ENCODE results near the gene PPTC7. TPM values are rescaled to one million over a fixed set of nuclear protein-coding genes. Genes with fewer than 3 reads are reported as not detected.
"Not testable (repeated sequence)": the region's sequence is repeated elsewhere in the genome, so short reads cannot be mapped to it uniquely, and the experiment has no call there.

Gene PPTC7
- total RNA-seq, 1 donor from 2014 or later: 13.2 TPM

DNA sequence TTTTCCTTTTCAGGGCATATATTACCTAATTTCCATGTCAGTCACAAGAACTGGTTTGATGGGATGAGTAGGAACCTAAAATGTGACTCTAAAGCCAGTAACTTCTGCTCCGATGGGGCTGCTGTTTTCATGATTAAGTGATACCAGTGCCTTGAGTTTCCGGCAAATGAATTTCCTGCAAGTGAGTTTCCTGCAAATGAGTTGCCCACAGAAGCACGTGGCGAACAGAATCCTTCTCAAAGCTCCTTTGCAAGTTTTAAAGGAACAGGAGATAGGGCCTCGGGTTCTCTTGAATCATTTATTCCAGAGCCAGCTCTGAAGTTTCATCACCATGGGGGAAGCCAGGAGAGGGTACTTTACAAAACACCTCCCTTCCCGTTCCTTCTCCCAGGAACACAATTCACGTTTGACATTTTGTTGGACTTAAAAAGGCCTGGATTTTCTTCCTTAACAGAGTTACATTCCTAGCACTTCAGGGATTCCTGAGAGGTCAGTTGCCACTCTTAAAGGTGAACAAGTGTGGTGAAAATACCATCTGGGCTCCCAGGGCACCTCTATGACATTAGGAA lies 2.2 kb upstream of the PPTC7 start:
- peak; percentile 15 for DNase-seq (ENCODE audit: low spot score)

DNA sequence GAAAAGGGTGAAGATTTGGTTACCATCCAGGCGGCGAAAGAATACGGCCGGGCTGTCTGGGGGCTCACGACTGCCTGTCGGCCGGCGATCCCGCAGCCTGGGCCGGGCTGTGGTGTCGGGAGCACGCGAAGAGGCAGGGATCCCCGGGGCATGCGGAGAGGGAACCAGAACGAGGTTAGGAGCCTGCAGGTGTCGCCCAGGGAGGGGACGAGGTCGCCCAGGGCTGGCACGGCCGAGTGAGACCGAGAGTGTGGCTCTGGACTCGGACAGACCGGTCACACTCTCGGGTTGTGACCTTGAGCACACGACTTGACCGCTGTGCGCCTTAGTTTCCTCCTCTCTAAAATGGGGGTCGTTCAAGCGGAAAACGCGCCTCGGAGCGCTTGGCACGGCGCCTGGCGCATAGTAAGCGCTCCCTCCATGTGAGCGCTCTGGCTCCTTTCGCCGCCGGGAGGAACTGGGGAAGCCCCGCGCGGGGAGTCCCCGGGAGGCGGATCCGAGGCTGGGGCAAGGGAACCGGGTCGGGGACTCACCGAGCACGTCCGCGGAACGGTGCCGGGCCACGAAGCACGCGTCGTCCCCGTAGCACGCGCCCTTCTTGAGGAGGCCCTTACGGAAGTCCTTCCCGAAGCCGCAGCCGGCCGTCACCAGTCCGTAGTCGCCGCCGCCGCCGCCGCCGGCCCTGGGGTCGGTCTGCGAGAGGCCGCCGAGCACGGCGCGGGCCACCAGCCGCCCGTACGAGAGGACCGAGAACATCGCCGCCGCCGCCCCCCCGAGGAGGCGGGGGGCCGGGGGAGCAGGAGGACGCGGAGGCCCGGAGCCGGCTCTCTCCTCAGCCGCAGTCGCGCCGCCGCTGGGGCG lies 612 bp downstream of the PPTC7 start:
- DNase-seq (ENCODE audit: low spot score): peak; percentile 50

DNA sequence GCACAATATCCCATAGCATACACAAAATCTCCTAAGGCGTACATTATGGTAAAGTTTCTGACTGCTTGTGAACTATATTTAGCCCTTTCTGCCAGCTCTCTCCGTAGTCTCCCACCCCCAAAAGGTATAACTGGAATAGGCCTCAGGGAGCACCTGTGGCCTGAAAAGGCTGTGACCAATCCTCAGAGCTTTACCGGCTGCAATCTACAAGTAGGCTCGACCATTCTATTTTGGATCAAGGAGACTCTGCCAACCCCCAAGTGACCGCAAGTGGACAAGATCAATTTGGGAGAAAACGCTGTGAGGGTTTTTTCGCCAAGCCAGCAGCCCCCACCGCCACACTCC lies 1.2 kb downstream of the PPTC7 start:
- no peak for DNase-seq (ENCODE audit: low spot score)

DNA sequence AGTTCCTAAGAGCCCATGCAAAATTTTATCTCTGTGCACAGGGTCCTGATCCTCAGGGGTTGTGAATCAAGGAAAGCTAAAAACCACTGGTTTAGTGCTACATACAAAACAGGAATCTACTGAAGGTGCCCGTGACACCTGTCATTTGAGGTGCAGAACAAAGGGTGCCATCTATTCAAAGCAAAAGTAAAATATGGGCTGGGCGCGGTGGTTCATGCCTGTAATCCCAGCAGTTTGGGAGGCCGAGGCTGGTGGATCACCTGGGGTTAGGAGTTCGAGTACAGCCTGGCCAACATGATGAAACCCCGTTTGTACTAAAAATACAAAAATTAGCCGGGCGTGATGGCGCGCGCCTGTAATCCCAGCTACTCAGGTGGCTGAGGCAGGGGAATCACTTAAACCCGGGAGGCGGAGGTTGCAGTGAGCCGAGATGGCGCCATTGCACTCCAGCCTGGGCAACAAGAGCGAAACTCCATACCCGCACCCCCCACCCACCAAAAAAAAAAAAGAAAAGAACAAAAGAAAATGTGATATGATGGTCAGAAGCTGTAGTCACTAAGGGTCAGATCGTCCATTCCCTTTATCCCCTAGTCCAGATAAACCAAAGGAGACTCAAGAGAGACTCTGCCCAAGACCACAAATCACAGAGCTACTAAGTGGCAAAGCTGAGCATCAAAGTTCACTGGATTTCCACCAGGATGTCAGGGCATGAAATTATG lies 3.4 kb downstream of the PPTC7 start:
- DNase-seq (ENCODE audit: low spot score): no peak

DNA sequence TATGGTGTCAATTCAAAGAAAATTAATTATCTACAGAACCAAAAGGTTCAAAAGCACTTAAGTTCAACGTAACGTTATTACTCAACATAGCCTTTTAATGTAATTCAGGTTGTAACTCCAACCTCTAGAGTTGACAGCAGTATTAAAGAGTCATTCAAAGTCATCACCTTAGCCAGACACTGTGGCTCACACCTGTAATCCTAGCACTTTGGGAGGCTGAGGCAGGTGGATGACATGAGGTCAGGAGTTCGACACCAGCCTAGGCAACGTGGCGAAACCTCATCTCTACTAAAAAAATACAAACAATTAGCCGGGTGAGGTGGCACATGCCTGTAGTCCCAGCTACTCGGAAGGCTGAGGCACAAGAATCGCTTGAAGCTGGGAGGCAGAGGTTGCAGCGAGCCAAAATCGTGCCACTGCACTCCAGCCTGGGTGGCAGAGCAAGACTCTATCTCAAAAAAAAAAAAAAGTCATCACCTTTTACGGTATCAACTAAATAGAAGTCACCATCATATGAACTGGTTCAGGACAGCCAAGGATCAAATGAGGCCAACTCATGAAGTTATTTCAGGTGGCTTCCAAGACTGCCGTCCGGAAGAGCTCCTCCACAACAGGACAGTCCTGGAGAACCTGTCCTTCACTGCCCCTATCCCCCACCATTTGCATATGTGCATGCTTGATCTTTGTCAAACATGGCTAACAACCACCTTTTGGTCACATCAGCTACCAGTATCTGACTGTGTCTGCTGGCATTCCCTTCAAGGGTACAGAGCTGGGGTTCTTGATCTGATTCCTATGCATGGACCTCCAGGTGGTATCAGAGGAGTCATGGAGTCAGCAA lies 4.2 kb downstream of the PPTC7 start:
- no peak for DNase-seq (ENCODE audit: low spot score)

DNA sequence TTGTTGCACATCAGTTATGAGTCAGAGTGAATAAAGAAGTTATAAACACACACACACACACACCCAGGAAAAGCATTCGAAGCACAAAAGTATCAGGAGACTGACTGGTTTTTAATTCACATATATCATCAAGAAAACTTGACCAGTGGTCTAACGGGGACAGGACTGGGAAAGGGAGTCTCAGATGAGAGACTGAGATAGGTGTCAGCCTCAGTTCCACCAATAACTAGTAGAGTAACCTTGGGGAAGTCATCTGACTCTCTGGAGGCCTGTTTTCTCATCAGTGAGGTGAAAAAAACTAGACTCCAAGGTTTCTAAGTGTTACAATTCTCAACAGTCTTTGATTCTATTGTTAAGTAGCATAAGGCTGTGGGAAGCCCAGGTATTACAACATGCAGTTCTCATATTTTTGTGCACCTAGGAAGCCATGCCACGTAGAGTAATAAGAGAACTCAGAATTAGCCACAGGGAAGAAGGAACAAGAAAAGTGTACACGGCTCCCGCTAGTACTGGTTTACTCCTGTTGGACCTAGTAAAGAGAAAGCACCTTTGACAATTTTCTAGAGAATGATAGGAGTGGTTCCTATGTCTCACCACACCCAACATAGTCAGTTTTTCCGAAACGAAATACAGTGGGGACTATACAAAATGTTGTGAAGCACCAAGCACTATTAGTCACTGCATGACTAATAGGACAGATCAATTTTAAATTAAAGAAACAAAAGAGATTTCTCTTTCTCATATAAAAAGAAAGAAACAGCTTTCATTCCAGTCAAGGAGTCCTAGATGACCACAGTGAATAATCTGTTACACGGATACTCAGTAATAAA lies 5.0 kb downstream of the PPTC7 start:
- no peak for DNase-seq (ENCODE audit: low spot score)

DNA sequence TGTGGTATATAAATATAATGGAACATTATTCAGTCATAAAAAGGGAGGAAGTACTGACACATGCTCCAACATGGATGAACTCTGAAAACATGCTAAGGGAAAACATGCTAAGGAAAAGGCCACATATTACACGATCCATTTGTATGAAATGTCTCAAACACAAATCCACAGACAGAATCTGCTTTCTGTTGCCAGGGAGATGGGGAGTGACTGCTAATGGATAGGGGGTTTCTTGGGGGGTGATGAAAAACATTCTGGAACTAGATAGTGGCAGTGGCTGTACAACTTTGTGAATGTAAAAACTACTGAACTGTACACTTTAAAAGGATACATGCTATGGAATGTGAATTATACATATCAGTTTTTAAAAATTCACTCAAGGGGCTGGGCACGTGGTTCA lies 6.6 kb downstream of the PPTC7 start:
- no peak for DNase-seq (ENCODE audit: low spot score)

DNA sequence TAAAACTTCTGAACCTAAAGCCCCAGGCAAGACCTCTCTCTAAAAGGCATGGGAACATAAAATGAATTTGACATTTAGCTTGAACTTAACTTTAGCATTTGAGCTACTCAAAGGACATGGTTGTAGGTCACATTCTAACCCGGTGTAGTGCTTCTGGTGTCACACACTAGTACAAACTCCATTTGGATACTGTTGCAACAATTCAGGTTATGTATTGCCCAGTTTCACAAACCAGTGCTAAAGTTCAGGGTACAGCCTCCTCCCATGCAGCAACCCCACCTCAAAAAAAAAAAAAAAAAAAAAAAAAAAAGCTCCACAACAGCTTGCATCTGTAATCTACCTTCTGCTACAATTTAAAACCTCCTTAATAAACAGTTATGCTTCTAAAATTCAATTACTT lies 7.8 kb downstream of the PPTC7 start:
- no peak for DNase-seq (ENCODE audit: low spot score)

DNA sequence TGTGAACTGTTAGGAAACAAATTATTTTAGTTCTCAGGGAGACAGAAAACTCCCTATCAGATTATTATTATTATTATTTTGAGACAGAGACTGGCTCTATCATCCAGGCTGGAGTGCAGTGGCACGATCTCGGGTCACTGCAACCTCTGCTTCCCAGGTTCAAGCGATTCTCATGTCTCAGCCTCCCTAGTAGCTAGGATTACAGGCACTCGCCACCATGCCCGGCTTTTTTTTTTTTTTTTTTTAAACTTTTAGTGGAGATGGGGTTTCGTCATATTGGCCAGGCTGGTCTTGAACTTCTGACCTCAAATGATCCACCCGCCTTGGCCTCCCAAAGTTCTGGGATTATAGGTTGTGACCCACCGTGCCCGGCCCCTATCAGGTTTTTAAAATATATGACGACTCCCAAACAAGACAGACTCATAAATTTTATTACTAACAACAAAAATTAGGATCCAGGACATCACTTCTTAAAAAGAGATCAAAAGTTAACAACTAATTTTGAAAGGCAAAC lies 8.3 kb downstream of the PPTC7 start:
- not testable (repeated sequence) for DNase-seq (ENCODE audit: low spot score)

DNA sequence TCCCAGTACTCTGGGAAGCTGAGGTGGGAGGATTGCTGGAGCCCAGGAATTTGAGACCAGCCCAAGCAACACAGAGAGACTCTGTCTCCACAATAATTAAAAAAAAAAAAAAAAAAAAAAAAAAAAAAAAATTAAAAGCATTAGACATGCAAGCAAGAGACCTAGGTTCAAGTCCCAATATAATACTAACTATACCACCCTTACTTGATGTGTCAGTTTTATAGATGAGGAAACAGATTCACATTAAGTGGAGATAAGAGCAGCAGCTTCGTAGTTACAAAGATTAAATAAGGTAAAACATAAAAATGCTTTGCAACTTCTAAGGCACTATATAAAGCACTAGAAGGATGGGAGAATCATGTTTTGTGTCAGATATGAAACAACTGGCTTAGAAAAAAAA lies 9.1 kb downstream of the PPTC7 start:
- no peak for DNase-seq (ENCODE audit: low spot score)

DNA sequence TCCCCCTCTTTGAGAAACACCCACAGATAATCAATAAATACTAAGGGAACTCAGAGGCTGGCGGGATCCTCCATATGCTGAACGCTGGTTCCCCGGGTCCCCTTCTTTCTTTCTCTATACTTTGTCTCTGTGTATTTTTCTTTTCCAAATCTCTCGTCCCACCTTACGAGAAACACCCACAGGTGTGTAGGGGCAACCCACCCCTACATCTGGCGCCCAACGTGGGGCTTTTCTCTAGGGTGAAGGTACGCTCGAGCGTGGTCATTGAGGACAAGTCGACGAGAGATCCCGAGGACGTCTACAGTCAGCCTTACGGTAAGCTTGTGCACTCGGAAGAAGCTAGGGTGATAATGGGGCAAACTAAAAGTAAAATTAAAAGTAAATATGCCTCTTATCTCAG lies 12.3 kb downstream of the PPTC7 start:
- not testable (repeated sequence) for DNase-seq (ENCODE audit: low spot score)

DNA sequence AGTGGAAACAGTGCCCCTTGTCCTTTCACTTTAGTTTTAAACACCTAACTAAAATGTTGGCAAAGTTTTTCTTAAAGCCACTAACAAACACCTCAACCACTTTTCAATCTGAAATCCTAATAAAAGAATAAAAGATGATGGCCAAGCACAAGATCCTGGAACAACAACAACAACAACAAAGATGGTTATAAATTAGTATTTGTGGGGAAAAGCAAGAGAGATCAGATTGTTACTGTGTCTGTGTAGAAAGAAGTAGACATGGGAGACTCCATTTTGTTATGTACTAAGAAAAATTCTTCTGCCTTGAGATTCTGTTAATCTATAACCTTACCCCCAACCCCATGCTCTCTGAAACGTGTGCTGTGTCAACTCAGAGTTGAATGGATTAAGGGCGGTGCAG lies 13.3 kb downstream of the PPTC7 start:
- not testable (repeated sequence) for DNase-seq (ENCODE audit: low spot score)

DNA sequence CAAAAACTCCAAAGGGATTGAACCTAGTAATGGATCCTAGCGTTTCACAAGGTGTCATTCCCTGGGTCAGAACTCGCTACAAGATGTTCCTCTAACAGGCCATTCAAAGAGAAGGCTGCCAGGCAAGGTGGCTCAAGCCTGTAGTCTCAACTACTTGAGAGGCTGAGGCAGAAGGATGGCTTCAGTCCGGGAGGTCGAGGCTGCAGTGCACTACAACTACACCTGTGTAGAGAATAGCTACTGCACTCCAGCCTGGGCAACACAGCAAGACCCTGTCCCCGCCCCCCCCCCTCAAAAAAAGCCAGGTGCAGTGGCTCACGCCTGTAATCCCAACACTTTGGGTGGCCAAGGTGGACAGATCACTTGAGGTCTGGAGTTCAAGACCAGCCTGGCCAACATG lies 14.4 kb downstream of the PPTC7 start:
- no peak for DNase-seq (ENCODE audit: low spot score)

DNA sequence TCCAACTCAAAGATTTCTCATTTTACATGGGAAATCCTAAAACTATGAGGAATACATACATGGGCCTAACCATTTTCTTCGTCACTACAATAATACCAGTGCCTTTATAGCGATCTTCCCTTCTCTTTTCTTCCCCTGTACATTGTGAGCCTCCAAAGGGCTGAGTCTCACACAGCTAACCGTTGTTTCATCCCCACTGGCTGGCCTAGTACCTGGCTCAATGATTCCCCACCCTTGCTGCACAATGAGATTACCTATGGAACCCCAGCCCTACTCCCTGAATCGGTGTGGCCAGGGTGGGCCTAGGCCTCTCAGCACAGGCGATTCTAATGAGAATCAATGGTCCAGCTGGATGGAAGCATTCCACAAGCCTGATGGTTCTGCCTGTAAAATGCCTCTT lies 16.1 kb downstream of the PPTC7 start:
- no peak for DNase-seq (ENCODE audit: low spot score)

DNA sequence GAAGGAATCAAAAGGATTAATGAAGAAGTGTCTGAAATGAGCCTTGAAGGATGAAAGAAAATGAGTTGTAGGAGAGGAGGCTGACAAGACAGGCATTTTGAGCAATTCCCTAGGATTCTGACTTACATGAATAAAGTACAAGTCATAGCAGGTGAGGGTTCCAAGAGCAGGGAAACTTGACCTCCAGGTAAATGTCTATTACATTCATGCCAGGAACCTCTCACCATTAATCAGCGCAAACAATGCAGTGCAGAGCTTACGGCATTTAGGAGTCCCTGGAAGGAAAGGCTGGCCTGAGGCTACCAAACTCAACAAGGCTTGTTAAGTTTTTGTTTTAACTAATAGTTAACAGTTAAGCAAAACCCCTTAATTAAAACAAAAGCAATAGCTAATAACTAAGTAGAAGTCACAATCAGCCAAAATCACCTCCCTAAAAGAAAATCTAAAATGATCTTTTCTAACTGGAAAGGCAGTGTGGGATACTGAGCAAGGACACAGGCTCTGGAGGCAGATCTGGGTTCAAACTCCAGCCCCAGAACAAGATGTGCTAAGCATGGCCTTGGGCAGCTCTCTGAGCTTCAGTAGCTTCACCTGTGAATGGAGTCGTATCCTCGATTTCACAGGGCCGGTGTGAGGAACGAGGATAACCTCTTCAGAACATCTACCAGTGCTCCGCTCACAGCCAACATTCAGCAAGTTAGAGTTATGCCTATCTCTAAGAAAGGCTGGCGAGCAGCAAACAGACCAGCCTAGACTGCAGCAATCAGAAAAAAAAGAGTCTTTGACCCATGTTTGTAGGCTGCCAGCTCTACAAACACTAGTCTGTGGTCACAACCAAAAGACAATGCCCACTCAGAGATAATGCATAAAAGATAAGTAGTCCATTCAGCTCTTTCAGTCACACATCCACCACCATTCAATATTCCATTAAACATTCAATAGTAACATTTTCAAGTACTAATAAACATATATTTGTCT lies 16.9 kb downstream of the PPTC7 start:
- DNase-seq (ENCODE audit: low spot score): no peak

DNA sequence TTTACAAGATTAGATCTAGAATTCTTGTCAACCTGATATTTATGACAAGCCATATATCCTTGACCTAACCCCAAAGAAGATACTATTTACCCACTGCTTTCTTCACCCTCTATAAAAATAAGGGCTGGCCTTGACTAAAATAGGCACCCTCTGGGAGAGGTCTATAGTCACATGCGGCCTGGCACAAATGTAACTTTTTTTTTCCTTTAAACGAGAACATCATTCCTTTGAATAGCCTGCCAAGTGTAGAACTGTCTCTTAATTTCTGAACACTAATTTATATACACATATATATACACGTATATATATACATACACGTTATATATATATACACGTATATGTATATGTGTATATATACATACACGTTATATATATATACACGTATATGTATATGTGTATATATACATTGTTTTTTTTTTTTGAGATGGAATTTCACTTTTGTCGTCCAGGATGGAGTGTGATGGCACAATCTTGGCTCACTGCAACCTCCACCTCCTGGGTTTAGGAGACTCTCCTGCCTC lies 18.6 kb downstream of the PPTC7 start:
- no peak for DNase-seq (ENCODE audit: low spot score)

DNA sequence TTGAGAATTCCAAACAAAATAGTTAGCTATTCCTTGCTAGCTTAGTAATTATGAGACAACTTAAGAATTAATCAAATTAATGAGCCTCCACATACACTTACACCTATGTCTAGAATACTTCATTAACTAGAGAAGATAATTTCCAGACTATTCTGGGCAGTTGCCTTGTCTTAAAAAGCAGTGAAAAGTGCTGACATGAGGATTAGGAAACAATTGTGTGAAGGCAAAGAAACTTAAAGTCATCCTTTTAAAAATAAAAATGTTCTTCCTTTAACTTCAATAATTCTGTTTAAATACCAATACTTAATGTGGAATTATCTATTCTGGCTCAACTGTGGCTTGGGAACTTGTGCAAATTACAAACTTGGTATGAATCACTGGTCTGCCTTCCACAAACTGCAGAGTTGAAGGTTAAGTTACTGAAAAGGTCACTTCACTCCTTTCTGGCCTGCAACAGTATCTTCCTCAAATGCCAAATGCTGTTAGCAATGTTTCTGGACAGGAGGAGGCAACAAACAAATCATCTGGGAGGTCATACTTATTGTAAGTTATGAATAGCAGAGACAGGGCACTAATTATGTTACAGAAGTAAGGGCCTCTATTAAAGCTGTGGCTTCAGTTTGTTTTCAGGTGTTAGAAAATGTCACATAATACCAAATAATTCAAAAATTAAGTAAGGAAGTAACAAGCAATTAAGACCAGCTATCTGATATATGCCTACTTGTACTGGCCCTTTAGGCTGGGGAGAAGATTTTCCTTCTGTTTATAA lies 19.2 kb downstream of the PPTC7 start:
- peak; percentile 9 for DNase-seq (ENCODE audit: low spot score)

DNA sequence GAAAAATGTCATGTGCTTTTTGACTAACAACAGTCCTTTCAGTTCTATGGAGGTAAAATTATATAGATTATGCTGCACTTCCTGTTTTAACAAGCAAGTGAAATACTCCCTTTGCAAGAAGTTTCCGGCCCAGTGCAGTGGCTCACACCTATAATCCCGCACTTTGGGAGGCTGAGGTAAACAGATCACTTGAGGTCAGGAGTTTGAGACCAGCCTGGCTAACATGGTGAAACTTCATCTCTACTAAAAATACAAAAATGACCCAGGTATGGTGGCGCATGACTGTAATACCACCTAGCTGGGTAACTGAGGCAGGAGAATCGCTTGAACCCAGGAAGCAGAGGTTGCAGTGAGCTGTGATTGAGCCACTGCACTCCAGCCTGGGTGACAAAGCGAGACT lies 20.7 kb downstream of the PPTC7 start:
- not testable (repeated sequence) for DNase-seq (ENCODE audit: low spot score)

All from umbilical cord (tissue), 2 donors.